Measurements from ENCODE around the gene B4GALT5.

Gene B4GALT5

DNA sequence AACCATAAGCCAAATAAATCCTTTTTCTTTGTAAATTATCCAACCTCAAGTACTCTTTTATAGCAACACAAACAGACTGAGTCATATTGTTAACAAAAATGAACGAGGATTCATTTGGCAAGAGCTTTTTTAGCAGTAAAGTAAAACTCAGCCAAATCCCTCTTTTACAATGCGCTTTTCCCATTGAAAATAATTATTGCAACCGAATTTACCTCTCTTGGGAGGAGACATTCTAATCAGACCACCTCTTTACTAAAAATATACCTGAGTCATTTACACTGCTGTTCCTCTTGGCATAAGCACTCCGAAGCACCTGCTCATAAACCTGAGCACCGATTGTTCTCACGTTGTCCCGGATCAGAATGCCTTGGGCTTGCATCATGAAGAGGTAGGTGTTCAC is 57.4 kb downstream of the B4GALT5 start:
- H3K79me2 ChIP-seq (ENCODE audit: control insufficient read depth, insufficient read depth, low read length, poor library complexity) = peaks cover 1% of the 10 kb centered on the region
- no peaks in the 10 kb centered on the region for H3K4me1 ChIP-seq (ENCODE audit: control insufficient read depth in 1 of 2, insufficient read depth in 2 of 2, low read length in 2 of 2)
- no CpG with 5 or more reads among the region's 7 CpGs for WGBS (ENCODE audit: extremely low coverage, insufficient coverage, insufficient read length)
- H4K91ac ChIP-seq (ENCODE audit: low read depth, low read length) = no peak overlapping the region
- no peak for DNase-seq
- no peak overlapping the region for H2AK5ac ChIP-seq (ENCODE audit: low read length)
- H4K8ac ChIP-seq (ENCODE audit: low read depth, low read length) = no peak overlapping the region
- H3K79me1 ChIP-seq (ENCODE audit: low read length) = no peaks in the 10 kb centered on the region
- no peak overlapping the region for H3K9ac ChIP-seq (ENCODE audit: low read length)
- no peak overlapping the region for H3K4me3 ChIP-seq (ENCODE audit: low read depth, low read length)
- no peak overlapping the region for H3K18ac ChIP-seq (ENCODE audit: low read length)
- no peaks in the 10 kb centered on the region for H3K9me3 ChIP-seq (ENCODE audit: insufficient read depth, low read depth, low read length)
- H3K14ac ChIP-seq (ENCODE audit: low read length) = no peak overlapping the region
- no peaks in the 10 kb centered on the region for H3K27me3 ChIP-seq (ENCODE audit: insufficient read depth, low read length)
- H2BK12ac ChIP-seq (ENCODE audit: low read length) = no peak overlapping the region
- H2AFZ ChIP-seq (ENCODE audit: insufficient read depth, low read length, poor library complexity) = no peak overlapping the region
- H3K36me3 ChIP-seq (ENCODE audit: control insufficient read depth in 1 of 2, insufficient read depth in 2 of 2, low read length in 2 of 2) = peaks cover 13 to 23% of the 10 kb centered on the region in 2 experiments
- H3K4me2 ChIP-seq (ENCODE audit: low read length) = no peak overlapping the region
- peak overlapping the region; percentile 6 for H3K4ac ChIP-seq (ENCODE audit: low read depth, low read length)
- no peak overlapping the region for H3K23ac ChIP-seq (ENCODE audit: low read length)
- H4K12ac ChIP-seq (ENCODE audit: low read depth, low read length) = no peak overlapping the region
- H2BK5ac ChIP-seq (ENCODE audit: low read depth, low read length, poor library complexity) = no peak overlapping the region
- H3K27ac ChIP-seq (ENCODE audit: low read depth, low read length) = no peak overlapping the region
- H2BK120ac ChIP-seq (ENCODE audit: insufficient read depth, low read length, poor library complexity) = no peak overlapping the region

DNA sequence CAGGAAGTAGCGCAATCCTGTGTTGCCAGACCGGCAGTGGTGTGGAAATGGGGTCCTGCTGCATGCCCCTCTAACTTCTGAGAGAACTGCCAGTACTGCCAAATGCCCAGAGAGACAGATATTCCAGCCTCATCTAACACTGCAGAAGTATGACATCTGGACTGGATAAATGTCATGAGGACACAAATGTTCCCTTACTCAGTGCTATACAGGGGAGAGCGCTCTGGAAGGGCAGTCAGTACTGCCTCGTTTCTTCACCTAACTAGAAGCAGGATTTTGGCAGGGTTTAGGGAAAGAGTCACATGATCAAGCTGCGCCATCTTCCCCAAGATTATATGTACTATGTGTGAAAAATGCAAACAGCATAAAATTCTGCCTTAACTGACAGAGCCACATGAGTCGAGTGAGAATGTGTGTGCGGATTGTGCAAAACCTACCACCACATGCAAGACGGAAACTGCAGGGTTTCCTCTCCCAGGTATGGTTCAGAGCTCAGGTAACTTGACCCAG is 59.7 kb downstream of the B4GALT5 start:
- H3K36me3 ChIP-seq (ENCODE audit: control insufficient read depth in 1 of 2, insufficient read depth in 2 of 2, low read length in 2 of 2) = peaks cover 18 to 23% of the 10 kb centered on the region in 2 experiments
- H2AFZ ChIP-seq (ENCODE audit: insufficient read depth, low read length, poor library complexity) = no peak overlapping the region
- H3K9ac ChIP-seq (ENCODE audit: low read length) = no peak overlapping the region
- H4K91ac ChIP-seq (ENCODE audit: low read depth, low read length) = no peak overlapping the region
- no peak overlapping the region for H2BK12ac ChIP-seq (ENCODE audit: low read length)
- H3K79me1 ChIP-seq (ENCODE audit: low read length) = no peaks in the 10 kb centered on the region
- H2BK5ac ChIP-seq (ENCODE audit: low read depth, low read length, poor library complexity) = no peak overlapping the region
- H3K27ac ChIP-seq (ENCODE audit: low read depth, low read length) = no peak overlapping the region
- WGBS (ENCODE audit: extremely low coverage, insufficient coverage, insufficient read length) = no CpG with 5 or more reads among the region's 8 CpGs
- no peak overlapping the region for H3K23ac ChIP-seq (ENCODE audit: low read length)
- no peak overlapping the region for H3K4me3 ChIP-seq (ENCODE audit: low read depth, low read length)
- no peak overlapping the region for H4K8ac ChIP-seq (ENCODE audit: low read depth, low read length)
- H2BK120ac ChIP-seq (ENCODE audit: insufficient read depth, low read length, poor library complexity) = no peak overlapping the region
- H4K12ac ChIP-seq (ENCODE audit: low read depth, low read length) = no peak overlapping the region
- no peaks in the 10 kb centered on the region for H3K4me1 ChIP-seq (ENCODE audit: control insufficient read depth in 1 of 2, insufficient read depth in 2 of 2, low read length in 2 of 2)
- H3K18ac ChIP-seq (ENCODE audit: low read length) = no peak overlapping the region
- DNase-seq = no peak
- no peaks in the 10 kb centered on the region for H3K79me2 ChIP-seq (ENCODE audit: control insufficient read depth, insufficient read depth, low read length, poor library complexity)
- no peak overlapping the region for H3K14ac ChIP-seq (ENCODE audit: low read length)
- no peak overlapping the region for H3K4ac ChIP-seq (ENCODE audit: low read depth, low read length)
- H2AK5ac ChIP-seq (ENCODE audit: low read length) = no peak overlapping the region
- no peak overlapping the region for H3K4me2 ChIP-seq (ENCODE audit: low read length)
- H3K27me3 ChIP-seq (ENCODE audit: insufficient read depth, low read length) = no peaks in the 10 kb centered on the region
- no peaks in the 10 kb centered on the region for H3K9me3 ChIP-seq (ENCODE audit: insufficient read depth, low read depth, low read length)

DNA sequence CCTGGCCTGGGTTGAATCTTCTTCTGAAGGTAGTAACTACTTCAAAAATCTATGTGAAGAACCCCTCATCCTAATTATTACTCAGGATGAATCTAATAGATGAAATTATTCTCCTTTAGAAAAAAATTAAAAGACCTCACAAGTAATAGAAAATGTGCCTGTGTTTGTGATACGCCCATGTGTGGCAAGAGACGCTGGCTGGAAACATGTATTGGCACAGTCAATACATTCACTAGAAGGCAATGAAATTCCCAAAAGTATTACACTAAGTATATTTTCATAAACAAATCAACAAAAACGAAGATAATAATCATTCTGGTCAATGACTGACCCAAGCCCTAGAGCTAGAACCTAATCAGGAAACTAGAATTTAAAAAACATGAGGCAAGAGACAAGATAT is 64.0 kb downstream of the B4GALT5 start:
- H3K4me3 ChIP-seq (ENCODE audit: low read depth, low read length) = no peak overlapping the region
- DNase-seq = no peak
- no peaks in the 10 kb centered on the region for H3K79me1 ChIP-seq (ENCODE audit: low read length)
- H4K8ac ChIP-seq (ENCODE audit: low read depth, low read length) = no peak overlapping the region
- H3K18ac ChIP-seq (ENCODE audit: low read length) = no peak overlapping the region
- no peak overlapping the region for H3K4ac ChIP-seq (ENCODE audit: low read depth, low read length)
- H2AK5ac ChIP-seq (ENCODE audit: low read length) = no peak overlapping the region
- no peak overlapping the region for H2AFZ ChIP-seq (ENCODE audit: insufficient read depth, low read length, poor library complexity)
- H4K12ac ChIP-seq (ENCODE audit: low read depth, low read length) = no peak overlapping the region
- no peak overlapping the region for H3K4me2 ChIP-seq (ENCODE audit: low read length)
- no CpG with 5 or more reads among the region's 3 CpGs for WGBS (ENCODE audit: extremely low coverage, insufficient coverage, insufficient read length)
- H3K79me2 ChIP-seq (ENCODE audit: control insufficient read depth, insufficient read depth, low read length, poor library complexity) = no peaks in the 10 kb centered on the region
- no peak overlapping the region for H3K23ac ChIP-seq (ENCODE audit: low read length)
- H3K9ac ChIP-seq (ENCODE audit: low read length) = no peak overlapping the region
- H2BK120ac ChIP-seq (ENCODE audit: insufficient read depth, low read length, poor library complexity) = no peak overlapping the region
- H3K27ac ChIP-seq (ENCODE audit: low read depth, low read length) = no peak overlapping the region
- no peaks in the 10 kb centered on the region for H3K27me3 ChIP-seq (ENCODE audit: insufficient read depth, low read length)
- H3K9me3 ChIP-seq (ENCODE audit: insufficient read depth, low read depth, low read length) = no peaks in the 10 kb centered on the region
- H3K36me3 ChIP-seq (ENCODE audit: control insufficient read depth in 1 of 2, insufficient read depth in 2 of 2, low read length in 2 of 2) = peaks cover 12 to 32% of the 10 kb centered on the region in 2 experiments
- H3K14ac ChIP-seq (ENCODE audit: low read length) = no peak overlapping the region
- H2BK5ac ChIP-seq (ENCODE audit: low read depth, low read length, poor library complexity) = no peak overlapping the region
- no peak overlapping the region for H2BK12ac ChIP-seq (ENCODE audit: low read length)
- H4K91ac ChIP-seq (ENCODE audit: low read depth, low read length) = no peak overlapping the region
- H3K4me1 ChIP-seq (ENCODE audit: control insufficient read depth in 1 of 2, insufficient read depth in 2 of 2, low read length in 2 of 2) = no peaks in the 10 kb centered on the region

DNA sequence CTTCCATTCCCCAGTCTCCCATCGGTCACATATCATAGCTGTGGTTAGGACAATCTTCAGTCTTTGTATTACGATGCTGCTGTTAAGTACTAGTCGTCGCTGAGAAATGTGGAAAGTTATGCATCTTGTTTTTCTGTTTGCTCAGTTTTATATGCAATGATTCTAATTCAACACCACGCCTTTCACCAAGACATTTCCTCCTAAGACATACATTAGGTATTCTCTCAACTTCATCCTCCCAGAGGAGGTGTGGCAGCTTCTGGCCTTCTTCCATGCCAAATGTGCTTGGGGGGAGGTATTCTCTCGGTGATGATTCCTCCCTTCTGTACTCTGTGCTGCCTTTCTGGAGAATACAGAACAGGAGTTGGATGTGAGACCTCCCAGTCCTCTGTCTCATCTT is 66.1 kb downstream of the B4GALT5 start:
- Histone ChIP-seq H3K18ac (ENCODE audit: low read length) (no peak overlapping the region), H3K36me3 (ENCODE audit: control insufficient read depth in 1 of 2, insufficient read depth in 2 of 2, low read length in 2 of 2) (peaks cover 9 to 25% of the 10 kb centered on the region in 2 experiments), H2BK5ac (ENCODE audit: low read depth, low read length, poor library complexity) (no peak overlapping the region), H2BK120ac (ENCODE audit: insufficient read depth, low read length, poor library complexity) (no peak overlapping the region), H2BK12ac (ENCODE audit: low read length) (no peak overlapping the region), H3K23ac (ENCODE audit: low read length) (no peak overlapping the region), H3K4ac (ENCODE audit: low read depth, low read length) (no peak overlapping the region), H3K27me3 (ENCODE audit: insufficient read depth, low read length) (no peaks in the 10 kb centered on the region), H2AFZ (ENCODE audit: insufficient read depth, low read length, poor library complexity) (no peak overlapping the region), H3K9me3 (ENCODE audit: insufficient read depth, low read depth, low read length) (no peaks in the 10 kb centered on the region), H3K4me3 (ENCODE audit: low read depth, low read length) (no peak overlapping the region), H3K4me1 (ENCODE audit: control insufficient read depth in 1 of 2, insufficient read depth in 2 of 2, low read length in 2 of 2) (no peaks in the 10 kb centered on the region), H3K27ac (ENCODE audit: low read depth, low read length) (no peak overlapping the region), H3K79me2 (ENCODE audit: control insufficient read depth, insufficient read depth, low read length, poor library complexity) (no peaks in the 10 kb centered on the region), H4K12ac (ENCODE audit: low read depth, low read length) (no peak overlapping the region), H3K14ac (ENCODE audit: low read length) (no peak overlapping the region), H2AK5ac (ENCODE audit: low read length) (no peak overlapping the region), H3K9ac (ENCODE audit: low read length) (no peak overlapping the region), H4K8ac (ENCODE audit: low read depth, low read length) (no peak overlapping the region), H4K91ac (ENCODE audit: low read depth, low read length) (no peak overlapping the region), H3K4me2 (ENCODE audit: low read length) (no peak overlapping the region), H3K79me1 (ENCODE audit: low read length) (no peaks in the 10 kb centered on the region)
- WGBS (ENCODE audit: extremely low coverage, insufficient coverage, insufficient read length) = no CpG with 5 or more reads among the region's 6 CpGs
- no peak for DNase-seq
